ENCODE data around the gene DOHH.
"Not testable (repeated sequence)": the region's sequence is repeated elsewhere in the genome, so short reads cannot be mapped to it uniquely, and the experiment has no call there.

DOHH gene

DNA sequence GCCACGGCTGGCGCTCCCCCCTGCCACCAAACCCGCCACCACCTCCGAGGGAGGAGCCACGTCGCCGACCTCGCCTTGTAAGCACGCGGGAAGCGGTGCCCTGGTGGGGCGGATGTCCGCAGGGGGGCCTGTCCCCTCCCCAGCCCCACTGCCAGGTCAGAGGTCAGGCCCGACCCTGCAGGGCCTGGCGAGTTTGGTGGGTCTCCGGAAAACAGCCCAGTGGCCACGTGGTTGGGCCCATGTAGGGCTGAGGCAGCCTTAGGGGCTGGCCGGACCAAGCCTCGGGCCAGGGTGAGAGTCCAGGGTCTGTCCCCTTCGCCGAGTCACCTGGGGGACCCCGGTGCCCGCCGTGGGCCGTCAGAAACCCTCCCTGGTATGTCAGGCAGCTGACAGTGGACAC is 46.6 kb downstream of the DOHH start:
- no peak for DNase-seq
- no peak overlapping the region for H3K27ac ChIP-seq (ENCODE audit: low read length, poor library complexity, severe bottlenecking)
- H2BK15ac ChIP-seq (ENCODE audit: low read depth, poor library complexity, severe bottlenecking) = no peak overlapping the region
- H2BK5ac ChIP-seq (ENCODE audit: low read depth, low read length, poor library complexity, severe bottlenecking) = no peak overlapping the region
- no peak overlapping the region for H2AFZ ChIP-seq (ENCODE audit: low read depth, low read length)
- H3K18ac ChIP-seq (ENCODE audit: low read depth in 1 of 2, low read length in 2 of 2) = peak overlapping the region in 1 of 2 experiments; percentile 55
- no peak overlapping the region for H3K14ac ChIP-seq (ENCODE audit: low read length in 2 of 2)
- no peak overlapping the region for H3K23ac ChIP-seq (ENCODE audit: low read length in 2 of 2)
- no peak overlapping the region for H2AK5ac ChIP-seq (ENCODE audit: low read length, severe bottlenecking)
- H2BK12ac ChIP-seq (ENCODE audit: low read length in 2 of 2) = no peak overlapping the region
- peaks cover 63 to 68% of the 10 kb centered on the region in 2 experiments for H3K36me3 ChIP-seq (ENCODE audit: control insufficient read depth in 1 of 2, insufficient read depth in 2 of 2, low read depth in 1 of 2, low read length in 2 of 2)
- H3K9ac ChIP-seq (ENCODE audit: low read length) = no peak overlapping the region
- H3K9me3 ChIP-seq (ENCODE audit: control insufficient read depth, low read length) = no peaks in the 10 kb centered on the region
- WGBS = 93% methylated on average over 25 of the region's 25 CpGs
- H4K8ac ChIP-seq (ENCODE audit: low read length) = no peak overlapping the region
- H3K4me3 ChIP-seq (ENCODE audit: insufficient read depth in 1 of 2, low read depth in 1 of 2, low read length in 2 of 2) = no peak overlapping the region
- H4K91ac ChIP-seq (ENCODE audit: low read length) = no peak overlapping the region
- peaks cover 29% of the 10 kb centered on the region for H3K4me1 ChIP-seq (ENCODE audit: control insufficient read depth, insufficient read depth, low read depth, low read length)
- peaks cover 37% of the 10 kb centered on the region for H3K79me1 ChIP-seq (replicated peaks; ENCODE audit: low read length, poor library complexity, severe bottlenecking)
- H2BK120ac ChIP-seq (ENCODE audit: low read depth, low read length) = no peak overlapping the region
- no peak overlapping the region for H3K4ac ChIP-seq (ENCODE audit: low read depth in 1 of 2, low read length in 2 of 2)
- H3K4me2 ChIP-seq (ENCODE audit: low read length, poor library complexity, severe bottlenecking) = no peak overlapping the region
- no peaks in the 10 kb centered on the region for H3K27me3 ChIP-seq (ENCODE audit: control insufficient read depth in 1 of 2, insufficient read depth in 1 of 2, low read length in 2 of 2)

DNA sequence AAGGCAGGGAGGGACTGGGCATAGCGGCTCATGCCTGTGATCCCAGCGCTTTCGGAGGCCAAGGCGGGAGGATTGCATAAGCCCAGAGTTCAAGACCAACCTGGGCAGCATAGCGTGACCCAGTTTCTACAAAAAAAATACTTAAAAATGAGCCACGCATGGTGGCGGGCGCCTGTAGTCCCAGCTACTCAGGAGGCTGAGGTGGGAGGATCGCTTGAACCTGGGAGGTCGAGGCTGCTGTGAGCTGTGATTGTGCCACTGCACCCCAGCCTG is 47.6 kb downstream of the DOHH start:
- H2BK15ac ChIP-seq (ENCODE audit: low read depth, poor library complexity, severe bottlenecking); H3K4me3 ChIP-seq (ENCODE audit: insufficient read depth in 1 of 2, low read depth in 1 of 2, low read length in 2 of 2); H2AFZ ChIP-seq (ENCODE audit: low read depth, low read length); H3K23ac ChIP-seq (ENCODE audit: low read length in 2 of 2); H3K4ac ChIP-seq (ENCODE audit: low read depth in 1 of 2, low read length in 2 of 2); H3K9me3 ChIP-seq (ENCODE audit: control insufficient read depth, low read length); H4K91ac ChIP-seq (ENCODE audit: low read length); H3K9ac ChIP-seq (ENCODE audit: low read length); H3K4me2 ChIP-seq (ENCODE audit: low read length, poor library complexity, severe bottlenecking); H4K8ac ChIP-seq (ENCODE audit: low read length); DNase-seq; H3K14ac ChIP-seq (ENCODE audit: low read length in 2 of 2); H3K27ac ChIP-seq (ENCODE audit: low read length, poor library complexity, severe bottlenecking); H2BK5ac ChIP-seq (ENCODE audit: low read depth, low read length, poor library complexity, severe bottlenecking); H3K27me3 ChIP-seq (ENCODE audit: control insufficient read depth in 1 of 2, insufficient read depth in 1 of 2, low read length in 2 of 2); H2BK120ac ChIP-seq (ENCODE audit: low read depth, low read length); H2AK5ac ChIP-seq (ENCODE audit: low read length, severe bottlenecking): not testable (repeated sequence)
- Histone ChIP-seq H2BK12ac (ENCODE audit: low read length in 2 of 2) (peak overlapping the region in 1 of 2 experiments; percentile 86), H3K79me1 (replicated peaks; ENCODE audit: low read length, poor library complexity, severe bottlenecking) (peaks cover 44% of the 10 kb centered on the region), H3K18ac (ENCODE audit: low read depth in 1 of 2, low read length in 2 of 2) (peak overlapping the region in 1 of 2 experiments; percentile 56), H3K4me1 (ENCODE audit: control insufficient read depth, insufficient read depth, low read depth, low read length) (peaks cover 19% of the 10 kb centered on the region), H3K36me3 (ENCODE audit: control insufficient read depth in 1 of 2, insufficient read depth in 2 of 2, low read depth in 1 of 2, low read length in 2 of 2) (peaks cover 71 to 76% of the 10 kb centered on the region in 2 experiments)
- whole genome bisulfite sequencing = 98% methylated on average over 10 of the region's 10 CpGs

DNA sequence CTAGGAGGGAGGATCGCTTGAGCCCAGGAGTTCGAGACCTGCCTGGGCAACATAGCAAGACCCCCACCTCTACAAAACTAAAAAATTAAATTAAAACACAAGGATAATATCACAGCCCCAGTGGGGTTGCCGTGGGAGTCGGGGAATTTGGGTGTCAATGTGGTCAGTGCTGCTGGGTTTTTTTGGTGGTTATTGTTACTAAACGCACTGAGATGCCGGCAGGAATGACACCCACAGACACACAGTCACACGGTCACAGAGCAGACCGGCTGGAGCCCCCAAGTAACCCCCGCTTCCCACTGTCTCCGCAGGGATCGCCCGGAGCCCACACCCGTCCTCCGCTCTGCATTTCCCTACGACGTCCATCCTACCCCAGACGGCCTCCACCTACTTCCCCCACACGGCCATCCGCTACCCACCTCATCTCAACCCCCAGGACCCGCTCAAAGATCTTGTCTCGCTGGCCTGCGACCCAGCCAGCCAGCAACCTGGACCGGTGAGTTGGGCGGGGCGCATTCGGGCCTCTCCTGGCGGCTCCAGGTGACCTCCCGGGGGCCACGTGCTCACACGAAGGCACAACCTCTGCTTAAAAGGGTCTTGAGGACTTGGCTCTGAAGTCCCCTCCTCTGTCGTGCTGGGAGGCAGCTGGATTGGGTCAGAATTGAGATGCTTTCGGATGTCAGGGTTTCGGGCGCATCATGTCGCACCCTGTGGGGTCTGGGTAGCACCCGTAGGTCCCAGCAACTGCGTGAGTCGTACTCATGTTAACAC is 48.1 kb downstream of the DOHH start:
- no peak overlapping the region for H2AFZ ChIP-seq (ENCODE audit: low read depth, low read length)
- no peak overlapping the region for H4K91ac ChIP-seq (ENCODE audit: low read length)
- H2BK15ac ChIP-seq (ENCODE audit: low read depth, poor library complexity, severe bottlenecking) = no peak overlapping the region
- no peak overlapping the region for H4K8ac ChIP-seq (ENCODE audit: low read length)
- no peak overlapping the region for H2AK5ac ChIP-seq (ENCODE audit: low read length, severe bottlenecking)
- no peak overlapping the region for H3K4ac ChIP-seq (ENCODE audit: low read depth in 1 of 2, low read length in 2 of 2)
- H3K27me3 ChIP-seq (ENCODE audit: control insufficient read depth in 1 of 2, insufficient read depth in 1 of 2, low read length in 2 of 2) = no peaks in the 10 kb centered on the region
- H2BK120ac ChIP-seq (ENCODE audit: low read depth, low read length) = no peak overlapping the region
- H3K36me3 ChIP-seq (ENCODE audit: control insufficient read depth in 1 of 2, insufficient read depth in 2 of 2, low read depth in 1 of 2, low read length in 2 of 2) = peaks cover 76 to 80% of the 10 kb centered on the region in 2 experiments
- no peak overlapping the region for H3K14ac ChIP-seq (ENCODE audit: low read length in 2 of 2)
- H3K18ac ChIP-seq (ENCODE audit: low read depth in 1 of 2, low read length in 2 of 2) = peak overlapping the region in 1 of 2 experiments; percentile 65
- peak overlapping the region; percentile 36 for H3K9ac ChIP-seq (ENCODE audit: low read length)
- H3K9me3 ChIP-seq (ENCODE audit: control insufficient read depth, low read length) = no peaks in the 10 kb centered on the region
- H3K4me2 ChIP-seq (ENCODE audit: low read length, poor library complexity, severe bottlenecking) = no peak overlapping the region
- no peak overlapping the region for H3K4me3 ChIP-seq (ENCODE audit: insufficient read depth in 1 of 2, low read depth in 1 of 2, low read length in 2 of 2)
- peaks cover 48% of the 10 kb centered on the region for H3K79me1 ChIP-seq (replicated peaks; ENCODE audit: low read length, poor library complexity, severe bottlenecking)
- no peak for DNase-seq
- H2BK12ac ChIP-seq (ENCODE audit: low read length in 2 of 2) = peak overlapping the region in 1 of 2 experiments; percentile 86
- peaks cover 14% of the 10 kb centered on the region for H3K4me1 ChIP-seq (ENCODE audit: control insufficient read depth, insufficient read depth, low read depth, low read length)
- 94% methylated on average over 34 of the region's 38 CpGs for WGBS
- no peak overlapping the region for H2BK5ac ChIP-seq (ENCODE audit: low read depth, low read length, poor library complexity, severe bottlenecking)
- H3K23ac ChIP-seq (ENCODE audit: low read length in 2 of 2) = no peak overlapping the region
- no peak overlapping the region for H3K27ac ChIP-seq (ENCODE audit: low read length, poor library complexity, severe bottlenecking)

DNA sequence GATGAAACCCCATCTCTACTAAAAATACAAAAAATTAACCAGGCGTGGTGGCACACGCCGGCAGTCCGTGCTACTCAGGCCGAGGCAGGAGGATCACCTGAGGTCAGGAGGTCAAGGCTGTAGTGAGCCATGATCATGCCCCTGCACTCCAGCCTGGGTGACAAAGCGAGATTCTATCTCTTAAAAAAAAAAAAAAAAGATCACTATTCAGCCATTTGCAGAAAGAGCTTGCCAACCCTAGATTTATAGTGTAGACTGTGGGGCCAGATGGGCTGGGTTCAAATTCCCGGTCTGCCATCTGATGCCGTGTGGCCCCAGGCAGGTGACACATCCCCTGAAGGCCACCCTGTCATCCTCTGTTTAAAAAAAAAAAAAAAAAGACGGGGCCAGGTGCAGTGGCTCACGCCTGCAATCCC is 49.0 kb downstream of the DOHH start:
- Histone ChIP-seq H2BK5ac (ENCODE audit: low read depth, low read length, poor library complexity, severe bottlenecking) (no peak overlapping the region), H3K4ac (ENCODE audit: low read depth in 1 of 2, low read length in 2 of 2) (peak overlapping the region in 1 of 2 experiments; percentile 61), H3K4me2 (ENCODE audit: low read length, poor library complexity, severe bottlenecking) (no peak overlapping the region), H3K18ac (ENCODE audit: low read depth in 1 of 2, low read length in 2 of 2) (peak overlapping the region in 1 of 2 experiments; percentile 72), H3K4me1 (ENCODE audit: control insufficient read depth, insufficient read depth, low read depth, low read length) (peaks cover 9% of the 10 kb centered on the region), H3K27me3 (ENCODE audit: control insufficient read depth in 1 of 2, insufficient read depth in 1 of 2, low read length in 2 of 2) (no peaks in the 10 kb centered on the region), H3K36me3 (ENCODE audit: control insufficient read depth in 1 of 2, insufficient read depth in 2 of 2, low read depth in 1 of 2, low read length in 2 of 2) (peaks cover 73 to 76% of the 10 kb centered on the region in 2 experiments), H2AK5ac (ENCODE audit: low read length, severe bottlenecking) (no peak overlapping the region), H3K79me1 (replicated peaks; ENCODE audit: low read length, poor library complexity, severe bottlenecking) (peaks cover 50% of the 10 kb centered on the region), H3K4me3 (ENCODE audit: insufficient read depth in 1 of 2, low read depth in 1 of 2, low read length in 2 of 2) (no peak overlapping the region), H3K14ac (ENCODE audit: low read length in 2 of 2) (no peak overlapping the region), H3K9me3 (ENCODE audit: control insufficient read depth, low read length) (no peaks in the 10 kb centered on the region), H4K8ac (ENCODE audit: low read length) (no peak overlapping the region), H2BK15ac (ENCODE audit: low read depth, poor library complexity, severe bottlenecking) (peak overlapping the region; percentile 14), H3K9ac (ENCODE audit: low read length) (peak overlapping the region; percentile 79), H2BK120ac (ENCODE audit: low read depth, low read length) (no peak overlapping the region), H2BK12ac (ENCODE audit: low read length in 2 of 2) (peak overlapping the region in 1 of 2 experiments; percentile 73), H2AFZ (ENCODE audit: low read depth, low read length) (no peak overlapping the region), H3K27ac (ENCODE audit: low read length, poor library complexity, severe bottlenecking) (peak overlapping the region; percentile 68), H4K91ac (ENCODE audit: low read length) (no peak overlapping the region), H3K23ac (ENCODE audit: low read length in 2 of 2) (no peak overlapping the region)
- WGBS = 87% methylated on average over 7 of the region's 10 CpGs
- DNase-seq = no peak

Data from mesenchymal stem cell (in vitro differentiated cells and primary cell).